Measurements from ENCODE around the gene KANTR.

KANTR gene

GRCh38 chrX:53122013-53122412, 28.1 kb downstream of the KANTR start:
- Histone ChIP-seq H3K23ac (ENCODE audit: low read length) (no peak overlapping the region), H2BK5ac (ENCODE audit: low read length) (no peak overlapping the region), H4K8ac (ENCODE audit: low read depth, low read length) (no peak overlapping the region), H3K4me1 (ENCODE audit: control insufficient read depth, low read depth, low read length) (no peaks in the 10 kb centered on the region), H3K27me3 (ENCODE audit: insufficient read depth, low read length, poor library complexity) (no peaks in the 10 kb centered on the region), H3K4me2 (ENCODE audit: low read length) (no peak overlapping the region), H4K5ac (ENCODE audit: low read length) (no peak overlapping the region), H2BK15ac (replicated peaks; ENCODE audit: low read depth) (no peak overlapping the region), H3K9ac (ENCODE audit: low read length) (no peak overlapping the region), H3K18ac (ENCODE audit: low read length) (no peak overlapping the region), H3K27ac (ENCODE audit: low read depth, low read length) (no peak overlapping the region), H3K79me2 (ENCODE audit: control insufficient read depth, insufficient read depth, low read length) (no peaks in the 10 kb centered on the region), H3K79me1 (ENCODE audit: low read length) (no peaks in the 10 kb centered on the region), H2BK120ac (ENCODE audit: low read depth, low read length) (no peak overlapping the region), H3K4ac (ENCODE audit: low read depth, low read length) (no peak overlapping the region), H3K56ac (ENCODE audit: low read length) (no peak overlapping the region), H3K4me3 (ENCODE audit: low read length) (no peak overlapping the region), H3K36me3 (ENCODE audit: control insufficient read depth, insufficient read depth, low read length) (no peaks in the 10 kb centered on the region), H2AK5ac (ENCODE audit: low read length) (no peak overlapping the region)
- no peak for DNase-seq
- WGBS (ENCODE audit: extremely low coverage, insufficient coverage, low lambda C conversion rate) = no CpG with 5 or more reads among the region's 1 CpG

GRCh38 chrX:53125506-53125905, 31.6 kb downstream of the KANTR start:
- Histone ChIP-seq H2BK15ac (replicated peaks; ENCODE audit: low read depth) (no peak overlapping the region), H3K36me3 (ENCODE audit: control insufficient read depth, insufficient read depth, low read length) (no peaks in the 10 kb centered on the region), H3K9ac (ENCODE audit: low read length) (no peak overlapping the region), H3K79me1 (ENCODE audit: low read length) (no peaks in the 10 kb centered on the region), H4K8ac (ENCODE audit: low read depth, low read length) (no peak overlapping the region), H3K4me3 (ENCODE audit: low read length) (no peak overlapping the region), H3K4me1 (ENCODE audit: control insufficient read depth, low read depth, low read length) (no peaks in the 10 kb centered on the region), H3K27me3 (ENCODE audit: insufficient read depth, low read length, poor library complexity) (no peaks in the 10 kb centered on the region), H3K56ac (ENCODE audit: low read length) (no peak overlapping the region), H4K5ac (ENCODE audit: low read length) (no peak overlapping the region), H3K18ac (ENCODE audit: low read length) (no peak overlapping the region), H2AK5ac (ENCODE audit: low read length) (no peak overlapping the region), H3K4ac (ENCODE audit: low read depth, low read length) (no peak overlapping the region), H2BK5ac (ENCODE audit: low read length) (no peak overlapping the region), H3K79me2 (ENCODE audit: control insufficient read depth, insufficient read depth, low read length) (no peaks in the 10 kb centered on the region), H3K27ac (ENCODE audit: low read depth, low read length) (no peak overlapping the region), H3K4me2 (ENCODE audit: low read length) (no peak overlapping the region), H3K23ac (ENCODE audit: low read length) (no peak overlapping the region), H2BK120ac (ENCODE audit: low read depth, low read length) (no peak overlapping the region)
- no peak for DNase-seq

- no peak for DNase-seq
- Histone ChIP-seq H3K4me3 (ENCODE audit: low read length) (no peak overlapping the region), H3K4me1 (ENCODE audit: control insufficient read depth, low read depth, low read length) (no peaks in the 10 kb centered on the region), H3K23ac (ENCODE audit: low read length) (no peak overlapping the region), H2BK120ac (ENCODE audit: low read depth, low read length) (no peak overlapping the region), H3K56ac (ENCODE audit: low read length) (no peak overlapping the region), H3K79me1 (ENCODE audit: low read length) (no peaks in the 10 kb centered on the region), H2AK5ac (ENCODE audit: low read length) (no peak overlapping the region), H4K8ac (ENCODE audit: low read depth, low read length) (no peak overlapping the region), H2BK15ac (replicated peaks; ENCODE audit: low read depth) (no peak overlapping the region), H3K79me2 (ENCODE audit: control insufficient read depth, insufficient read depth, low read length) (no peaks in the 10 kb centered on the region), H3K4me2 (ENCODE audit: low read length) (no peak overlapping the region), H3K18ac (ENCODE audit: low read length) (no peak overlapping the region), H4K5ac (ENCODE audit: low read length) (no peak overlapping the region), H2BK5ac (ENCODE audit: low read length) (no peak overlapping the region), H3K27ac (ENCODE audit: low read depth, low read length) (no peak overlapping the region), H3K4ac (ENCODE audit: low read depth, low read length) (no peak overlapping the region), H3K36me3 (ENCODE audit: control insufficient read depth, insufficient read depth, low read length) (no peaks in the 10 kb centered on the region), H3K9ac (ENCODE audit: low read length) (no peak overlapping the region), H3K27me3 (ENCODE audit: insufficient read depth, low read length, poor library complexity) (no peaks in the 10 kb centered on the region)
- no CpG with 5 or more reads among the region's 2 CpGs for WGBS (ENCODE audit: extremely low coverage, insufficient coverage, low lambda C conversion rate)
Measured at GRCh38 chrX:53126377-53126776, 32.4 kb downstream of the KANTR start.

GRCh38 chrX:53128097-53128749, 34.3 kb downstream of the KANTR start:
- DNase-seq = no peak
- no peaks in the 10 kb centered on the region for H3K4me1 ChIP-seq (ENCODE audit: control insufficient read depth, low read depth, low read length)
- no peak overlapping the region for H3K4ac ChIP-seq (ENCODE audit: low read depth, low read length)
- H3K9ac ChIP-seq (ENCODE audit: low read length) = no peak overlapping the region
- H4K8ac ChIP-seq (ENCODE audit: low read depth, low read length) = no peak overlapping the region
- no peak overlapping the region for H3K23ac ChIP-seq (ENCODE audit: low read length)
- H3K36me3 ChIP-seq (ENCODE audit: control insufficient read depth, insufficient read depth, low read length) = no peaks in the 10 kb centered on the region
- H3K79me2 ChIP-seq (ENCODE audit: control insufficient read depth, insufficient read depth, low read length) = no peaks in the 10 kb centered on the region
- no peak overlapping the region for H3K4me2 ChIP-seq (ENCODE audit: low read length)
- H2BK5ac ChIP-seq (ENCODE audit: low read length) = no peak overlapping the region
- no CpG with 5 or more reads among the region's 3 CpGs for WGBS (ENCODE audit: extremely low coverage, insufficient coverage, low lambda C conversion rate)
- no peak overlapping the region for H3K56ac ChIP-seq (ENCODE audit: low read length)
- H3K4me3 ChIP-seq (ENCODE audit: low read length) = no peak overlapping the region
- no peaks in the 10 kb centered on the region for H3K27me3 ChIP-seq (ENCODE audit: insufficient read depth, low read length, poor library complexity)
- no peak overlapping the region for H3K27ac ChIP-seq (ENCODE audit: low read depth, low read length)
- H3K79me1 ChIP-seq (ENCODE audit: low read length) = no peaks in the 10 kb centered on the region
- no peak overlapping the region for H4K5ac ChIP-seq (ENCODE audit: low read length)
- H2AK5ac ChIP-seq (ENCODE audit: low read length) = no peak overlapping the region
- no peak overlapping the region for H3K18ac ChIP-seq (ENCODE audit: low read length)
- H2BK120ac ChIP-seq (ENCODE audit: low read depth, low read length) = no peak overlapping the region
- H2BK15ac ChIP-seq (replicated peaks; ENCODE audit: low read depth) = no peak overlapping the region

GRCh38 chrX:53133400-53133799, 39.5 kb downstream of the KANTR start:
- H3K9ac ChIP-seq (ENCODE audit: low read length) = no peak overlapping the region
- no peak overlapping the region for H2BK5ac ChIP-seq (ENCODE audit: low read length)
- no peaks in the 10 kb centered on the region for H3K36me3 ChIP-seq (ENCODE audit: control insufficient read depth, insufficient read depth, low read length)
- no CpG with 5 or more reads among the region's 4 CpGs for WGBS (ENCODE audit: extremely low coverage, insufficient coverage, low lambda C conversion rate)
- H3K4me2 ChIP-seq (ENCODE audit: low read length) = no peak overlapping the region
- no peaks in the 10 kb centered on the region for H3K79me1 ChIP-seq (ENCODE audit: low read length)
- no peak for DNase-seq
- H3K4ac ChIP-seq (ENCODE audit: low read depth, low read length) = no peak overlapping the region
- no peaks in the 10 kb centered on the region for H3K79me2 ChIP-seq (ENCODE audit: control insufficient read depth, insufficient read depth, low read length)
- H3K4me1 ChIP-seq (ENCODE audit: control insufficient read depth, low read depth, low read length) = no peaks in the 10 kb centered on the region
- no peak overlapping the region for H4K5ac ChIP-seq (ENCODE audit: low read length)
- H2BK15ac ChIP-seq (replicated peaks; ENCODE audit: low read depth) = no peak overlapping the region
- H4K8ac ChIP-seq (ENCODE audit: low read depth, low read length) = no peak overlapping the region
- H3K18ac ChIP-seq (ENCODE audit: low read length) = no peak overlapping the region
- no peak overlapping the region for H2AK5ac ChIP-seq (ENCODE audit: low read length)
- H3K56ac ChIP-seq (ENCODE audit: low read length) = no peak overlapping the region
- H2BK120ac ChIP-seq (ENCODE audit: low read depth, low read length) = no peak overlapping the region
- H3K27me3 ChIP-seq (ENCODE audit: insufficient read depth, low read length, poor library complexity) = no peaks in the 10 kb centered on the region
- no peak overlapping the region for H3K4me3 ChIP-seq (ENCODE audit: low read length)
- no peak overlapping the region for H3K27ac ChIP-seq (ENCODE audit: low read depth, low read length)
- H3K23ac ChIP-seq (ENCODE audit: low read length) = no peak overlapping the region

GRCh38 chrX:53135581-53135980, 41.6 kb downstream of the KANTR start:
- Histone ChIP-seq H3K4me2 (ENCODE audit: low read length) (no peak overlapping the region), H3K18ac (ENCODE audit: low read length) (no peak overlapping the region), H3K27me3 (ENCODE audit: insufficient read depth, low read length, poor library complexity) (no peaks in the 10 kb centered on the region), H3K4ac (ENCODE audit: low read depth, low read length) (no peak overlapping the region), H3K56ac (ENCODE audit: low read length) (no peak overlapping the region), H3K9ac (ENCODE audit: low read length) (no peak overlapping the region), H4K5ac (ENCODE audit: low read length) (no peak overlapping the region), H2BK15ac (replicated peaks; ENCODE audit: low read depth) (no peak overlapping the region), H2BK5ac (ENCODE audit: low read length) (no peak overlapping the region), H3K23ac (ENCODE audit: low read length) (no peak overlapping the region), H3K4me3 (ENCODE audit: low read length) (no peak overlapping the region), H3K79me2 (ENCODE audit: control insufficient read depth, insufficient read depth, low read length) (no peaks in the 10 kb centered on the region), H2BK120ac (ENCODE audit: low read depth, low read length) (no peak overlapping the region), H3K27ac (ENCODE audit: low read depth, low read length) (no peak overlapping the region), H3K36me3 (ENCODE audit: control insufficient read depth, insufficient read depth, low read length) (no peaks in the 10 kb centered on the region), H4K8ac (ENCODE audit: low read depth, low read length) (no peak overlapping the region), H3K79me1 (ENCODE audit: low read length) (no peaks in the 10 kb centered on the region), H2AK5ac (ENCODE audit: low read length) (no peak overlapping the region), H3K4me1 (ENCODE audit: control insufficient read depth, low read depth, low read length) (no peaks in the 10 kb centered on the region)
- no peak for DNase-seq
- no CpG with 5 or more reads among the region's 2 CpGs for WGBS (ENCODE audit: extremely low coverage, insufficient coverage, low lambda C conversion rate)

Data from mesendoderm (in vitro differentiated cells).